Measurements from ENCODE around the gene FBXO42. TPM values are rescaled to one million over a fixed set of nuclear protein-coding genes. Genes with fewer than 3 reads are reported as not detected.

Gene FBXO42
- total and polyA plus RNA-seq, 2 of the 13 experiments (the other 11 are each of a cell fraction or from before 2014, with no cell fraction given): 7.6 to 17.5 TPM

- no peak overlapping the region for H3K9ac ChIP-seq (ENCODE audit: insufficient read depth, low read depth, low read length)
- BruUV-seq (replicated peaks): no TSS peak
- intact Hi-C loops (cut with micrococcal nuclease; ENCODE audit: unreplicated experiment) (no loop called here), in situ Hi-C loops (cut with HindIII; ENCODE audit: extremely low pct_ligation_motif_present, low pct_unique_long_range_greater_than_20kb) (no loop called here)
- FAIRE-seq: no peak
- no peak overlapping the region for H3K4me3 ChIP-seq (replicated peaks in 1 of 3; ENCODE audit: insufficient read depth in 1 of 3, low read depth in 2 of 3, low read length in 3 of 3)
- no peak overlapping the region for H2AFZ ChIP-seq (ENCODE audit: low read length)
- 21% methylated on average over 4 of the region's 4 CpGs for WGBS (ENCODE audit: low lambda C conversion rate)
- no peak for ATAC-seq
- ChIA-PET POLR2A (no interaction called here), CTCF (ENCODE audit: low intra/inter-chr PET ratio, low total read pairs) (no interaction called here)
- no peaks in the 10 kb centered on the region for H3K36me3 ChIP-seq (replicated peaks in 1 of 2; ENCODE audit: control insufficient read depth in 1 of 2, insufficient read depth in 2 of 2, low read length in 2 of 2)
- no peaks in the 10 kb centered on the region for H4K20me1 ChIP-seq (ENCODE audit: insufficient read depth, low read length)
- H3K79me2 ChIP-seq (ENCODE audit: insufficient read depth, low read length): no peaks in the 10 kb centered on the region
- DNase-seq (ENCODE audit: low spot score): no peak
- H3K27ac ChIP-seq (ENCODE audit: extremely low read length, insufficient read depth, low read length): no peak overlapping the region
- H3K4me1 ChIP-seq (ENCODE audit: insufficient read depth, low read length): peaks cover 48% of the 10 kb centered on the region
- H3K27me3 ChIP-seq (ENCODE audit: control insufficient read depth in 1 of 2, insufficient read depth in 2 of 2, low read length in 2 of 2): peaks cover 9 to 41% of the 10 kb centered on the region in 2 experiments; a peak in 3 of 5 replicates
- no peak for TF ChIP-seq E2F2 (CRISPR knock-in tag; IDR thresholded peaks at IDR 0.05; ENCODE audit: borderline replicate concordance)
- TF ChIP-seq ZFP36 (IDR thresholded peaks at IDR 0.05; ENCODE audit: borderline replicate concordance, low read depth, low read length, partially characterized antibody): peak; percentile 68
- TF ChIP-seq THAP11 (CRISPR knock-in tag; IDR thresholded peaks at IDR 0.05): no peak
- H3K4me2 ChIP-seq (ENCODE audit: low read depth, low read length): no peak overlapping the region
- no peaks in the 10 kb centered on the region for H3K9me3 ChIP-seq (ENCODE audit: low read length)
Observed at GRCh38 chr1:16210581-16210980, 141.7 kb downstream of the FBXO42 start.

DNA sequence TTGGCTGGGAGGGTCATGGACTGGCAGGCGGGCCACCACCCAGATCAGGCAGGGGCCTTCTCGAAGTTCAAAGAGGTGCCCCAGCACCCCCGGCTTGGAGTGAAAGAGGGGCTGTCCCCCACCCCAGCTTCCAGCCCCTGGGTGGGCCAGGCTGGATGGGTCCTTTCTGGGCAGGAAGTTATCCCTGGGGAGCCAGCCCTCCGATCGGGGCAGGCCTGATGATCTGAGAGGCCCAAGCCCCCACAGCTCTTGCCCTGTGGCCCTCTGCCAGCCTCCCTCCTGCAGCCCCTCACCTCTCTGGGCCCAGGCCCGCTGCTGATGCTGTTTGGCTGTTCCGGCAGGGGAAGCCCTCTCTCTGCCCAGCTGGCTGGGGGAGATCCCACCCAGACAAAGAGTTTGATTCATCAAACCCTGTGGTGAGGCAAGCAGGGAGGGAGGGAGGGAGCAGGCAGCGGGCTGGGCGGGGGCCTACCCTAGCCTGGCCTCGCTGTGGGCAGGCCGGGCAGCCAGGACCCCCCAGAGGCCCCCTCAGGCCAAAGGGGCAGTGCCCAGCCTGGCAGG lies 142.4 kb downstream of the FBXO42 start:
- no peak for FAIRE-seq
- ATAC-seq: no peak
- H3K27ac ChIP-seq (ENCODE audit: extremely low read length, insufficient read depth, low read length): no peak overlapping the region
- no peaks in the 10 kb centered on the region for H4K20me1 ChIP-seq (ENCODE audit: insufficient read depth, low read length)
- H2AFZ ChIP-seq (ENCODE audit: low read length): no peak overlapping the region
- peaks cover 9 to 41% of the 10 kb centered on the region in 2 experiments; a peak in 3 of 5 replicates for H3K27me3 ChIP-seq (ENCODE audit: control insufficient read depth in 1 of 2, insufficient read depth in 2 of 2, low read length in 2 of 2)
- CTCF ChIA-PET (ENCODE audit: low intra/inter-chr PET ratio, low total read pairs): no interaction called here
- peaks cover 54% of the 10 kb centered on the region for H3K4me1 ChIP-seq (ENCODE audit: insufficient read depth, low read length)
- H3K4me2 ChIP-seq (ENCODE audit: low read depth, low read length): 0 out of 2 replicates have a peak overlapping the region, but pooled peaks have one; percentile 19
- TF ChIP-seq ZNF572 (CRISPR knock-in tag; IDR thresholded peaks at IDR 0.05) (no peak), ZNF768 (CRISPR knock-in tag; IDR thresholded peaks at IDR 0.05) (peak; percentile 28; the same call in 1 of the 2 replicates), ZNF354B (CRISPR knock-in tag; IDR thresholded peaks at IDR 0.05) (no peak), HIVEP1 (CRISPR knock-in tag; IDR thresholded peaks at IDR 0.05) (peak; percentile 53; the same call in 1 of the 2 replicates), HNRNPL (IDR thresholded peaks at IDR 0.05; ENCODE audit: low read depth, low read length) (peak; percentile 65), FOXO4 (CRISPR knock-in tag; conservative IDR thresholded peaks at IDR 0.05) (no peak)
- TF ChIP-seq, protein P1, sequence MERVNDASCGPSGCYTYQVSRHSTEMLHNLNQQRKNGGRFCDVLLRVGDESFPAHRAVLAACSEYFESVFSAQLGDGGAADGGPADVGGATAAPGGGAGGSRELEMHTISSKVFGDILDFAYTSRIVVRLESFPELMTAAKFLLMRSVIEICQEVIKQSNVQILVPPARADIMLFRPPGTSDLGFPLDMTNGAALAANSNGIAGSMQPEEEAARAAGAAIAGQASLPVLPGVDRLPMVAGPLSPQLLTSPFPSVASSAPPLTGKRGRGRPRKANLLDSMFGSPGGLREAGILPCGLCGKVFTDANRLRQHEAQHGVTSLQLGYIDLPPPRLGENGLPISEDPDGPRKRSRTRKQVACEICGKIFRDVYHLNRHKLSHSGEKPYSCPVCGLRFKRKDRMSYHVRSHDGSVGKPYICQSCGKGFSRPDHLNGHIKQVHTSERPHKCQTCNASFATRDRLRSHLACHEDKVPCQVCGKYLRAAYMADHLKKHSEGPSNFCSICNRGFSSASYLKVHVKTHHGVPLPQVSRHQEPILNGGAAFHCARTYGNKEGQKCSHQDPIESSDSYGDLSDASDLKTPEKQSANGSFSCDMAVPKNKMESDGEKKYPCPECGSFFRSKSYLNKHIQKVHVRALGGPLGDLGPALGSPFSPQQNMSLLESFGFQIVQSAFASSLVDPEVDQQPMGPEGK (CRISPR knock-in tag; IDR thresholded peaks at IDR 0.05): 0 out of 2 replicates have a peak, but pooled peaks have one; percentile 9
- TF ChIP-seq, protein P2, sequence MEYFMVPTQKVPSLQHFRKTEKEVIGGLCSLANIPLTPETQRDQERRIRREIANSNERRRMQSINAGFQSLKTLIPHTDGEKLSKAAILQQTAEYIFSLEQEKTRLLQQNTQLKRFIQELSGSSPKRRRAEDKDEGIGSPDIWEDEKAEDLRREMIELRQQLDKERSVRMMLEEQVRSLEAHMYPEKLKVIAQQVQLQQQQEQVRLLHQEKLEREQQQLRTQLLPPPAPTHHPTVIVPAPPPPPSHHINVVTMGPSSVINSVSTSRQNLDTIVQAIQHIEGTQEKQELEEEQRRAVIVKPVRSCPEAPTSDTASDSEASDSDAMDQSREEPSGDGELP (IDR thresholded peaks at IDR 0.05; ENCODE audit: borderline replicate concordance, low read depth): peak; percentile 28; the same call in 1 of the 2 replicates
- no TSS peak for BruUV-seq (replicated peaks)
- in situ Hi-C loops (cut with HindIII; ENCODE audit: extremely low pct_ligation_motif_present, low pct_unique_long_range_greater_than_20kb) (loop anchor here (5.0 kb wide), 1 partner anchor 32 kb away; no protein-coding TSS in a partner anchor), intact Hi-C loops (cut with micrococcal nuclease; ENCODE audit: unreplicated experiment) (no loop called here)
- WGBS (ENCODE audit: low lambda C conversion rate): 13% methylated on average over 9 of the region's 11 CpGs
- no peak for DNase-seq (ENCODE audit: low spot score)
- POLR2A ChIA-PET: no interaction called here
- H3K4me3 ChIP-seq (replicated peaks in 1 of 3; ENCODE audit: insufficient read depth in 1 of 3, low read depth in 2 of 3, low read length in 3 of 3): no peak overlapping the region
- no peaks in the 10 kb centered on the region for H3K36me3 ChIP-seq (replicated peaks in 1 of 2; ENCODE audit: control insufficient read depth in 1 of 2, insufficient read depth in 2 of 2, low read length in 2 of 2)
- no peak overlapping the region for H3K9ac ChIP-seq (ENCODE audit: insufficient read depth, low read depth, low read length)
- H3K9me3 ChIP-seq (ENCODE audit: low read length): no peaks in the 10 kb centered on the region
- no peaks in the 10 kb centered on the region for H3K79me2 ChIP-seq (ENCODE audit: insufficient read depth, low read length)
